GM12878 (cell line): ENCODE results near the gene METTL4.

ENCODE experiments used
- CBX3 ChIP-seq: fragments of 200-600 bp; sonication (generic); IDR thresholded peaks from 2 replicates; pipeline ENCODE4 v1.6.1; 2016; ENCODE audit warnings: low read depth, borderline replicate concordance
- CTCF ChIP-seq, 3 experiments: IDR thresholded peaks in 2 of 3; conservative IDR thresholded peaks in 1 of 3; 2 replicates each; pipeline ENCODE4 v1.5.1; 2011; ENCODE audit warnings: low read depth in 3 of 3, low read length in 3 of 3, mild to moderate bottlenecking in 3 of 3, control low read depth in 2 of 3, moderate library complexity in 2 of 3, inconsistent platforms in 1 of 3, mixed read lengths in 1 of 3; ENCODE audit not compliant: control insufficient read depth in 2 of 3, insufficient read depth in 1 of 3; ENCODE audit errors: extremely low read depth in 1 of 3
- HDAC2 ChIP-seq: fragments of 200-600 bp; sonication (generic); IDR thresholded peaks from 2 replicates; pipeline ENCODE4 v1.6.1; 2017
- HDGF ChIP-seq: fragments of 450-650 bp; IDR thresholded peaks from 2 replicates; pipeline ENCODE4 v1.6.1; 2016; ENCODE audit warnings: antibody characterized with exemption
- POLR2A ChIP-seq: IDR thresholded peaks from 2 replicates; pipeline ENCODE4 v1.6.1; 2011; ENCODE audit warnings: low read depth, mild to moderate bottlenecking, low read length
- RAD21 ChIP-seq: IDR thresholded peaks from 2 replicates; pipeline ENCODE4 v1.6.1; 2011; ENCODE audit warnings: mild to moderate bottlenecking, low read depth, low read length, moderate library complexity; ENCODE audit not compliant: insufficient read depth
- RCOR1 ChIP-seq: conservative IDR thresholded peaks from 2 replicates; pipeline ENCODE4 v1.6.1; 2012; ENCODE audit warnings: low read depth, low read length, improper control_type of control experiment
- RFX5 ChIP-seq: IDR thresholded peaks from 2 replicates; pipeline ENCODE4 v1.6.1; 2011; ENCODE audit warnings: low read depth, low read length, improper control_type of control experiment

DNA sequence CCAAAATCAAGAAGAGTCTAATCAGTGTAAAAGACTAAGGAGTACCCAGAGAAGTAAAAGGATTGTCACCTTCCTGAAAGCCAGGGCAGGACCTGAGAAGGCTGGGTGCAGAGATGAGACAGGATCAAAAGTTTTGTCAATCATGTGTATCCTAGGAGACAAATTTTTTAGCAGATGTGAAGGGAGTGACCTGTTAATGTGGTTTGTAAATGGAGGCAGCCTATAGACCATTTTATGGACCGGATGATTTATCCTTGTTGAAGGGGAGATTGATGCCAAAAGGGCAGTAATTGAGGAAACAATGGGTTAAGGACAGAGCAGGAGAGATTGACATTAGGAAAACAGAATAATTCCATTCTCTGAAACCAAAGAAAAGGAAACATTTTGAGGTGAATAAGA lies 865 bp upstream of the METTL4 start:
- no peak for TF ChIP-seq CTCF (IDR thresholded peaks at IDR 0.05 in 2 of 3, conservative IDR thresholded peaks at IDR 0.05 in 1 of 3; ENCODE audit: control insufficient read depth in 2 of 3, extremely low read depth in 1 of 3, insufficient read depth in 1 of 3, low read depth in 3 of 3, low read length in 3 of 3)
- no peak for TF ChIP-seq RAD21
- TF ChIP-seq POLR2A: no peak
- no peak for TF ChIP-seq HDAC2
- TF ChIP-seq CBX3: no peak
- no peak for TF ChIP-seq HDGF
- TF ChIP-seq RCOR1: no peak
- no peak for TF ChIP-seq RFX5
